OCI-LY7 (cell line): ENCODE measurements around the gene ETFBKMT.

Source experiments
- EZH2phosphoT487 ChIP-seq: fragments of 200-600 bp; sonication (generic); IDR thresholded peaks from 2 replicates; pipeline ENCODE4 v1.6.1; 2018; ENCODE audit warnings: low read depth, borderline replicate concordance, mild to moderate bottlenecking, mixed run types, antibody characterized with exemption, low read length, moderate library complexity, mixed read lengths
- TF ChIP-seq, protein P1 (sequence below): fragments of 200-600 bp; sonication (generic); conservative IDR thresholded peaks from 2 replicates; pipeline ENCODE4 v1.5.1; 2014; ENCODE audit warnings: mild to moderate bottlenecking, antibody characterized with exemption, low read length, moderate library complexity, mixed read lengths

DNA sequence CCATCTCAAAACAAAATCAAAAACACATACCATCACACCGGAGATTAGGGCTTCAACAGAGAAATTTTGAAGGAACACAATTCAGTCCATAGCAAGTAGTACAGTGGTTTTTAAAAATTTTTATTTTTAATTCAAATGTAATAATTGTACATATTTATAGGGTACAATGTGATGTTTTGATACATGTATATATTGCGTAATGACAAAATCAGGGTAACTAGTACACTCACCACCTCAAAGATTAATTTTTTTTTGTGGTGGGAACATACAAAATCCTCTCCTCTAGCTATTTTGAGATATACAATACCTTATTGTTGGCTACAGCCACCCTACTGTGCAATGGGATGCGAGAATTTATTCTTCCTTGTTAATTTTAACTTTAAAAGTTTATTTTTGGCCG lies 26.0 kb upstream of the ETFBKMT start:
- TF ChIP-seq, protein P1, sequence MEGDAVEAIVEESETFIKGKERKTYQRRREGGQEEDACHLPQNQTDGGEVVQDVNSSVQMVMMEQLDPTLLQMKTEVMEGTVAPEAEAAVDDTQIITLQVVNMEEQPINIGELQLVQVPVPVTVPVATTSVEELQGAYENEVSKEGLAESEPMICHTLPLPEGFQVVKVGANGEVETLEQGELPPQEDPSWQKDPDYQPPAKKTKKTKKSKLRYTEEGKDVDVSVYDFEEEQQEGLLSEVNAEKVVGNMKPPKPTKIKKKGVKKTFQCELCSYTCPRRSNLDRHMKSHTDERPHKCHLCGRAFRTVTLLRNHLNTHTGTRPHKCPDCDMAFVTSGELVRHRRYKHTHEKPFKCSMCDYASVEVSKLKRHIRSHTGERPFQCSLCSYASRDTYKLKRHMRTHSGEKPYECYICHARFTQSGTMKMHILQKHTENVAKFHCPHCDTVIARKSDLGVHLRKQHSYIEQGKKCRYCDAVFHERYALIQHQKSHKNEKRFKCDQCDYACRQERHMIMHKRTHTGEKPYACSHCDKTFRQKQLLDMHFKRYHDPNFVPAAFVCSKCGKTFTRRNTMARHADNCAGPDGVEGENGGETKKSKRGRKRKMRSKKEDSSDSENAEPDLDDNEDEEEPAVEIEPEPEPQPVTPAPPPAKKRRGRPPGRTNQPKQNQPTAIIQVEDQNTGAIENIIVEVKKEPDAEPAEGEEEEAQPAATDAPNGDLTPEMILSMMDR = no peak
- TF ChIP-seq EZH2phosphoT487 = no peak
